HEK293 (cell line): Measurements from ENCODE around the gene RPUSD1.
"Not testable (repeated sequence)": the region's sequence is repeated elsewhere in the genome, so short reads cannot be mapped to it uniquely, and the experiment has no call there.

Experiments
- CTCF ChIA-PET: fragments of 350-600 bp; formaldehyde crosslinking; extraction: SDS; loops from one replicate; lab custom pipeline; 2021; ENCODE audit warnings: antibody characterized with exemption; lab: Yijun Ruan, JAX
- POLR2A ChIA-PET: fragments of 300-600 bp; formaldehyde crosslinking; extraction: SDS; loops from one replicate; lab custom pipeline; 2020; ENCODE audit warnings: antibody characterized with exemption, inconsistent platforms; lab: Yijun Ruan, JAX
- H3K27ac ChIP-seq: fragments of 200-500 bp; sonication (Bioruptor generic); 2 replicates; pipeline ENCODE4 v1.5.1; 2014; ENCODE audit warnings: low read depth, low read length, control low read depth, inconsistent platforms; ENCODE audit errors: extremely low read depth
- H3K36me3 ChIP-seq, 2 experiments: fragments of 200-500 bp in 1 of 2; sonication (Bioruptor generic) in 1 of 2; 1 replicate in 1 of 2; 2 replicates in 1 of 2; pipeline ENCODE4 v1.5.1; 2014 to 2017; ENCODE audit warnings: inconsistent platforms in 2 of 2, low read length in 2 of 2; ENCODE audit not compliant: control insufficient read depth in 2 of 2, insufficient read depth in 1 of 2
- H3K4me1 ChIP-seq: fragments of 200-500 bp; sonication (Bioruptor generic); 2 replicates; pipeline ENCODE4 v1.5.1; 2014; ENCODE audit warnings: mild to moderate bottlenecking, low read length, inconsistent platforms; ENCODE audit not compliant: control insufficient read depth, insufficient read depth
- H3K4me3 ChIP-seq: 2 replicates; pipeline ENCODE4 v1.5.1; 2011; ENCODE audit warnings: low read depth, mild to moderate bottlenecking, control low read depth, low read length, moderate library complexity
- H3K9me3 ChIP-seq: fragments of 200-500 bp; sonication (Bioruptor generic); 2 replicates; pipeline ENCODE4 v1.5.1; 2014; ENCODE audit warnings: low read depth, low read length, inconsistent platforms; ENCODE audit not compliant: control insufficient read depth, insufficient read depth
- FEZF1 ChIP-seq: fragments of 450-650 bp; formaldehyde crosslinking; IDR thresholded peaks from 2 replicates; pipeline ENCODE4 v1.5.1; 2016; ENCODE audit warnings: missing biosample characterization, missing genetic modification characterization
- GLI2 ChIP-seq: fragments of 450-650 bp; formaldehyde crosslinking; IDR thresholded peaks from 2 replicates; pipeline ENCODE4; 2017; ENCODE audit warnings: missing biosample characterization, missing genetic modification characterization, low read depth, borderline replicate concordance
- INSM2 ChIP-seq: fragments of 450-650 bp; formaldehyde crosslinking; IDR thresholded peaks from 2 replicates; pipeline ENCODE4 v1.5.1; 2016; ENCODE audit warnings: missing biosample characterization, missing genetic modification characterization
- SETDB1 ChIP-seq: IDR thresholded peaks from one replicate; pipeline ENCODE4 v1.6.1; 2017; ENCODE audit warnings: mild to moderate bottlenecking, low read length, moderate library complexity, mixed read lengths; ENCODE audit not compliant: insufficient read length
- SP7 ChIP-seq: fragments of 450-650 bp; formaldehyde crosslinking; IDR thresholded peaks from 2 replicates; pipeline ENCODE4 v1.5.1; 2016; ENCODE audit warnings: missing biosample characterization, missing genetic modification characterization
- ZBTB21 ChIP-seq: fragments of 450-650 bp; formaldehyde crosslinking; IDR thresholded peaks from 2 replicates; pipeline ENCODE4 v1.5.1; 2017; ENCODE audit warnings: missing biosample characterization, missing genetic modification characterization
- ZFP41 ChIP-seq: fragments of 450-650 bp; formaldehyde crosslinking; IDR thresholded peaks from 2 replicates; pipeline ENCODE4 v1.5.1; 2016; ENCODE audit warnings: missing biosample characterization, missing genetic modification characterization, borderline replicate concordance
- ZNF16 ChIP-seq: fragments of 450-650 bp; formaldehyde crosslinking; IDR thresholded peaks from 2 replicates; pipeline ENCODE4 v1.5.1; 2016; ENCODE audit warnings: low read depth, missing biosample characterization, missing genetic modification characterization
- ZNF2 ChIP-seq: fragments of 450-650 bp; formaldehyde crosslinking; IDR thresholded peaks from 2 replicates; pipeline ENCODE4 v1.5.1; 2016; ENCODE audit warnings: missing biosample characterization, missing genetic modification characterization
- ZNF280D ChIP-seq: fragments of 450-650 bp; formaldehyde crosslinking; IDR thresholded peaks from 2 replicates; pipeline ENCODE4 v1.5.1; 2016; ENCODE audit warnings: missing biosample characterization, missing genetic modification characterization
- ZNF514 ChIP-seq: fragments of 450-650 bp; formaldehyde crosslinking; IDR thresholded peaks from 2 replicates; pipeline ENCODE4 v1.5.1; 2016; ENCODE audit warnings: missing biosample characterization, missing genetic modification characterization
- ZNF521 ChIP-seq: fragments of 450-650 bp; formaldehyde crosslinking; IDR thresholded peaks from 2 replicates; pipeline ENCODE4 v1.5.1; 2017; ENCODE audit warnings: missing biosample characterization, mild to moderate bottlenecking, missing genetic modification characterization
- ZNF530 ChIP-seq: fragments of 450-650 bp; formaldehyde crosslinking; IDR thresholded peaks from 2 replicates; pipeline ENCODE4 v1.5.1; 2016; ENCODE audit warnings: low read depth, missing biosample characterization, missing genetic modification characterization
- ZNF555 ChIP-seq: fragments of 450-650 bp; formaldehyde crosslinking; conservative IDR thresholded peaks from 2 replicates; pipeline ENCODE4 v1.5.1; 2017; ENCODE audit warnings: missing biosample characterization, mild to moderate bottlenecking, missing genetic modification characterization, inconsistent platforms
- ZNF571 ChIP-seq: fragments of 450-650 bp; formaldehyde crosslinking; IDR thresholded peaks from 2 replicates; pipeline ENCODE4 v1.5.0; 2017; ENCODE audit warnings: missing biosample characterization, missing genetic modification characterization
- ZNF629 ChIP-seq: fragments of 450-650 bp; formaldehyde crosslinking; IDR thresholded peaks from 2 replicates; pipeline ENCODE4 v1.5.1; 2017; ENCODE audit warnings: missing biosample characterization, missing genetic modification characterization
- ZNF658 ChIP-seq: fragments of 450-650 bp; formaldehyde crosslinking; IDR thresholded peaks from 2 replicates; pipeline ENCODE4; 2016; ENCODE audit warnings: missing biosample characterization, missing genetic modification characterization
- ZNF76 ChIP-seq: fragments of 450-650 bp; formaldehyde crosslinking; IDR thresholded peaks from 2 replicates; pipeline ENCODE4; 2016; ENCODE audit warnings: low read depth, missing biosample characterization, missing genetic modification characterization, borderline replicate concordance
- ZNF777 ChIP-seq: fragments of 450-650 bp; formaldehyde crosslinking; IDR thresholded peaks from 2 replicates; pipeline ENCODE4 v1.5.1; 2017; ENCODE audit warnings: missing biosample characterization, missing genetic modification characterization, borderline replicate concordance
- ZNF843 ChIP-seq: fragments of 450-650 bp; formaldehyde crosslinking; IDR thresholded peaks from 2 replicates; pipeline ENCODE4 v1.5.1; 2016; ENCODE audit warnings: missing biosample characterization, missing genetic modification characterization
- TF ChIP-seq, protein P1 (sequence below): fragments of 450-650 bp; formaldehyde crosslinking; IDR thresholded peaks from 2 replicates; pipeline ENCODE4 v1.5.1; 2016; ENCODE audit warnings: missing biosample characterization, missing genetic modification characterization
- TF ChIP-seq, protein P2 (sequence below): fragments of 450-650 bp; formaldehyde crosslinking; IDR thresholded peaks from 2 replicates; pipeline ENCODE4; 2016; ENCODE audit warnings: missing biosample characterization, missing genetic modification characterization

RPUSD1 gene

DNA sequence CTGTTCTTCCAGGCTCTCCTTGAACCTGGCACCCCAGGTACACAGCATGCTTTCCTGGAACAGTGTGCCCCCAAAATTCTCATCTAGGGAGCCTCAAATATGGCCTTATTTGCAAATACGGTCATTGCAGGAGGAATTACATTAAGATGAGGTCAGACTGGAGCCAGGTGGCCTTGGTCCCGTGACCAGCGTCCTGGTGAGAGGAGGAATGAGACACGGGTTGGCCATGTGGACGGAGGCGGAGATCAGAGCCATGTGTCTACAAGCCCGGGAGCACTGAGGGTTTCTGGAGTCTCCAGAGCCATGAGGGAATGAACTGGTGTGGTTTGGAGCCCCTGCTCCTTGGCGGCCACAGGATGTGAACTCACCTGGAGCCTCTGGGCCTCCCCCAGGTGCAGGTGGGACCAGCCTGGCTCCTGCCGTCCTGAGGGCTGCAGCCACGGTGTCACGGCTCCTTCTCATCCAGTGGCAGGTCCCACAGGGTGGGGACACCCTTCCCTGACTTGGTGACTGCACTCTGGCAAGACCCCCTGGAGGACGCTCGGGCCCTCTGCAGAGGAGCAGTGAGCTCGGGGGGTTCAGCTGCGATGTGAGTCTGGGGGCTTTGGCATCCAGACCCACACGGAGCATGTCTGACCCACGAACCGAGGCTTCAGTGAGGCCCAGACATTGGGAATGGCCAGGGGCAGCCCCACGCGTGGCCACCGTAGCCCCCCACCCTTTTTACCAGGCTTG, 34.2 kb upstream of the RPUSD1 start:
- H3K9me3 ChIP-seq: no peaks in the 10 kb centered on the region
- H3K27ac ChIP-seq: no peak overlapping the region
- H3K4me3 ChIP-seq: no peak overlapping the region
- TF ChIP-seq SP7 (no peak), ZNF76 (no peak)
- POLR2A ChIA-PET: no interaction called here
- CTCF ChIA-PET: interaction anchor here (0.6 kb wide), 1 partner anchor 284 kb away, joined by 3 read pairs; no protein-coding TSS in a partner anchor
- H3K36me3 ChIP-seq: no peaks in the 10 kb centered on the region
- peaks cover 4% of the 10 kb centered on the region; the same call in 1 of the 2 replicates for H3K4me1 ChIP-seq

- CTCF ChIA-PET: interaction anchor here (0.6 kb wide), 1 partner anchor 284 kb away, joined by 3 read pairs; no protein-coding TSS in a partner anchor
Measured at GRCh38 chr16:821751-822150, 33.6 kb upstream of the RPUSD1 start.

DNA sequence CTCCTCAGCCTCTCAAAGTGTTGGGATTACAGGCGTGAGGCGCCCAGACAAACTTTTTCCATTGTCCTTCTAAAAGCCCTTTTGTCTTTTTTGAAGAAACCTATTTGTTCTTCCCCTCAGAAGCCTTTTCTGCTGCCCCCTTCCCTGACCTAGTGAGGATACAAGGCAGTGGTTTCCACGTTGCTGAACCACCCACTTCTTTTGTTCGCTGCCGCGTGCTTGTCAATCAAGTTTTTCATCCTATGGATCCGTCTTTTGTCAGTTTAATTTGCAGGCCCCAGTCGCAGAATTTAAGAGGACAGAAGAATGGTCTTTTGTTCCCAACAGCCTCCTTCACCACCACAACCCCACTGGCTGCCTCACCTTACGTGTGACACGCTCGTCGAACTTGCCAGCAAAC, 32.6 kb upstream of the RPUSD1 start:
- no peak overlapping the region for H3K27ac ChIP-seq
- H3K4me1 ChIP-seq: peaks cover 4% of the 10 kb centered on the region; the same call in 1 of the 2 replicates
- TF ChIP-seq ZNF571 (tag by site-specific recombination): no peak
- no peak for TF ChIP-seq ZNF530
- TF ChIP-seq FEZF1 (tag by site-specific recombination): no peak
- TF ChIP-seq ZNF629 (tag by site-specific recombination): no peak
- TF ChIP-seq GLI2 (tag by site-specific recombination): no peak
- TF ChIP-seq, protein P1, sequence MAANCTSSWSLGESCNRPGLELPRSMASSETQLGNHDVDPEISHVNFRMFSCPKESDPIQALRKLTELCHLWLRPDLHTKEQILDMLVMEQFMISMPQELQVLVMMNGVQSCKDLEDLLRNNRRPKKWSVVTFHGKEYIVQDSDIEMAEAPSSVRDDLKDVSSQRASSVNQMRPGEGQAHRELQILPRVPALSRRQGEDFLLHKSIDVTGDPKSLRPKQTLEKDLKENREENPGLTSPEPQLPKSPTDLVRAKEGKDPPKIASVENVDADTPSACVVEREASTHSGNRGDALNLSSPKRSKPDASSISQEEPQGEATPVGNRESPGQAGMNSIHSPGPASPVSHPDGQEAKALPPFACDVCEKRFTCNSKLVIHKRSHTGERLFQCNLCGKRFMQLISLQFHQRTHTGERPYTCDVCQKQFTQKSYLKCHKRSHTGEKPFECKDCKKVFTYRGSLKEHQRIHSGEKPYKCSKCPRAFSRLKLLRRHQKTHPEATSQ (tag by site-specific recombination): no peak
- TF ChIP-seq ZNF521 (tag by site-specific recombination): no peak
- TF ChIP-seq ZNF658 (tag by site-specific recombination): no peak
- TF ChIP-seq ZNF280D (tag by site-specific recombination): no peak
- TF ChIP-seq, protein P2, sequence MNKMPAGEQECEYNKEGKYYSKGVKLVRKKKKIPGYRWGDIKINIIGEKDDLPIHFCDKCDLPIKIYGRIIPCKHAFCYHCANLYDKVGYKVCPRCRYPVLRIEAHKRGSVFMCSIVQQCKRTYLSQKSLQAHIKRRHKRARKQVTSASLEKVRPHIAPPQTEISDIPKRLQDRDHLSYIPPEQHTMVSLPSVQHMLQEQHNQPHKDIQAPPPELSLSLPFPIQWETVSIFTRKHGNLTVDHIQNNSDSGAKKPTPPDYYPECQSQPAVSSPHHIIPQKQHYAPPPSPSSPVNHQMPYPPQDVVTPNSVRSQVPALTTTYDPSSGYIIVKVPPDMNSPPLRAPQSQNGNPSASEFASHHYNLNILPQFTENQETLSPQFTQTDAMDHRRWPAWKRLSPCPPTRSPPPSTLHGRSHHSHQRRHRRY (tag by site-specific recombination): no peak
- no peak for TF ChIP-seq ZNF555 (tag by site-specific recombination)
- no peak for TF ChIP-seq ZNF777 (tag by site-specific recombination)
- no peak for TF ChIP-seq ZNF843 (tag by site-specific recombination)
- H3K4me3 ChIP-seq: no peak overlapping the region
- no peaks in the 10 kb centered on the region for H3K36me3 ChIP-seq
- CTCF ChIA-PET: no interaction called here
- POLR2A ChIA-PET: no interaction called here
- H3K9me3 ChIP-seq: no peaks in the 10 kb centered on the region

More at GRCh38 chr16:821751-822150, 33.6 kb upstream of the RPUSD1 start:
- TF ChIP-seq SETDB1 (no peak), ZNF2 (tag by site-specific recombination) (no peak), ZBTB21 (tag by site-specific recombination) (no peak), INSM2 (no peak), ZNF514 (no peak), ZNF16 (tag by site-specific recombination) (no peak), ZFP41 (tag by site-specific recombination) (no peak)
- TF ChIP-seq, all 188 proteins: peak for 0
- POLR2A ChIA-PET: interaction anchor here (0.6 kb wide), 1 partner anchor 10 kb away, joined by 5 read pairs; no protein-coding TSS in a partner anchor
- Histone ChIP-seq H3K4me3 (no peak overlapping the region), H3K9me3 (no peaks in the 10 kb centered on the region), H3K4me1 (peaks cover 4% of the 10 kb centered on the region; the same call in 1 of the 2 replicates), H3K36me3 (no peaks in the 10 kb centered on the region), H3K27ac (no peak overlapping the region)

GRCh38 chr16:820044-820408, 31.8 kb upstream of the RPUSD1 start:
- CTCF ChIA-PET, H3K36me3 ChIP-seq, H3K9me3 ChIP-seq, H3K4me3 ChIP-seq, POLR2A ChIA-PET, H3K27ac ChIP-seq, H3K4me1 ChIP-seq: not testable (repeated sequence)
